ENCODE measurements around the gene GSK3A.
A peak's percentile ranks its signal among the peaks of the same experiment; 100 is the strongest.

GSK3A gene

GRCh38 chr19:42220751-42221097 lies 21.7 kb downstream of the GSK3A start:
- no peak for DNase-seq

GRCh38 chr19:42219812-42220750 lies 22.3 kb downstream of the GSK3A start, which contains the start of gene ZNF526:
TSS of gene ZNF526 (plus strand) at chr19:42220312. CDS start at chr19:42224404, 4,092 bp downstream.
- DNase-seq = peak; percentile 96

- peak; percentile 100 for DNase-seq
These were observed 24.6 kb downstream of the GSK3A start, which contains the start of gene DEDD2 for GRCh38 chr19:42217520-42218437. TSS of gene DEDD2 (minus strand) at chr19:42217677. CDS start at chr19:42217007, 670 bp downstream.

- no peak for DNase-seq
These were observed 25.5 kb downstream of the GSK3A start for GRCh38 chr19:42216653-42217519.

- DNase-seq = no peak
These were observed 27.5 kb downstream of the GSK3A start for GRCh38 chr19:42214810-42215485.

- no peak for DNase-seq
These were observed 29.5 kb downstream of the GSK3A start for GRCh38 chr19:42212886-42213285.

GRCh38 chr19:42208612-42209011 lies 33.8 kb downstream of the GSK3A start:
- no peak for DNase-seq

GRCh38 chr19:42207767-42208271 lies 34.6 kb downstream of the GSK3A start:
- peak; percentile 22 for DNase-seq

- no peak for DNase-seq
These were observed 35.3 kb downstream of the GSK3A start for GRCh38 chr19:42206871-42207755.

- DNase-seq = no peak
These were observed 37.7 kb downstream of the GSK3A start for GRCh38 chr19:42204664-42205063.

GRCh38 chr19:42203700-42204099 lies 38.7 kb downstream of the GSK3A start:
- no peak for DNase-seq

GRCh38 chr19:42202290-42202880 lies 40.0 kb downstream of the GSK3A start:
- DNase-seq = no peak

GRCh38 chr19:42201489-42202289 lies 40.7 kb downstream of the GSK3A start:
- DNase-seq = peak; percentile 52

GRCh38 chr19:42200116-42200715 lies 42.2 kb downstream of the GSK3A start:
- no peak for DNase-seq

GRCh38 chr19:42199440-42200115 lies 42.8 kb downstream of the GSK3A start:
- DNase-seq = peak; percentile 54

- DNase-seq = peak; percentile 85
These were observed 43.5 kb downstream of the GSK3A start for GRCh38 chr19:42198676-42199439.

GRCh38 chr19:42197375-42197817 lies 45.0 kb downstream of the GSK3A start:
- no peak for DNase-seq
